Testis (tissue), 2 donors: Measurements from ENCODE around the gene SNX19.

Source experiments
- CTCF ChIP-seq, 3 experiments: fragments of 450-650 bp in 2 of 3; fragments of 200-600 bp in 1 of 3; sonication (generic) in 1 of 3; IDR thresholded peaks; one replicate each; pipeline ENCODE4 v1.5.1; 2016 to 2019; ENCODE audit warnings: antibody characterized with exemption in 3 of 3, mild to moderate bottlenecking in 2 of 3, moderate library complexity in 1 of 3
- POLR2A ChIP-seq: fragments of 450-650 bp; IDR thresholded peaks from one replicate; pipeline ENCODE4 v1.6.1; 2017; ENCODE audit warnings: antibody characterized with exemption, mild to moderate bottlenecking, moderate library complexity

- peak in 1 of 3 experiments; percentile 27 for TF ChIP-seq CTCF (IDR thresholded peaks at IDR 0.05)
- TF ChIP-seq POLR2A: no peak
Observed at GRCh38 chr11:130827451-130828377, 88.6 kb downstream of the SNX19 start.
